HCT116 (cell line): ENCODE results near the gene BLTP3A.

ENCODE experiments used
- JUND ChIP-seq: IDR thresholded peaks from 2 replicates; pipeline ENCODE4 v1.6.1; 2012
- POLR2A ChIP-seq: IDR thresholded peaks from 2 replicates; pipeline ENCODE4 v1.7.0; 2011; ENCODE audit warnings: borderline replicate concordance; ENCODE audit not compliant: insufficient read depth, insufficient read length; ENCODE audit errors: extremely low read depth
- YY1 ChIP-seq: IDR thresholded peaks from 2 replicates; pipeline ENCODE4 v1.6.1; 2011; ENCODE audit warnings: low read length, low read depth, moderate library complexity, mild to moderate bottlenecking; ENCODE audit not compliant: insufficient replicate concordance; ENCODE audit errors: extremely low read depth
- TF ChIP-seq, protein P1 (sequence below), 3 experiments: fragments of 200-600 bp in 1 of 3; sonication (generic) in 1 of 3; IDR thresholded peaks in 2 of 3; conservative IDR thresholded peaks in 1 of 3; 2 replicates each; pipeline ENCODE4 v1.5.1; 2012 to 2017; ENCODE audit warnings: low read depth in 2 of 3, low read length in 2 of 3, antibody characterized with exemption in 1 of 3, borderline replicate concordance in 1 of 3, control low read depth in 1 of 3, mild to moderate bottlenecking in 1 of 3, mixed read lengths in 1 of 3, mixed run types in 1 of 3, moderate library complexity in 1 of 3; ENCODE audit not compliant: insufficient read depth in 1 of 3
- TF ChIP-seq, protein P2 (sequence below): IDR thresholded peaks from 2 replicates; pipeline ENCODE4 v1.6.1; 2012

DNA sequence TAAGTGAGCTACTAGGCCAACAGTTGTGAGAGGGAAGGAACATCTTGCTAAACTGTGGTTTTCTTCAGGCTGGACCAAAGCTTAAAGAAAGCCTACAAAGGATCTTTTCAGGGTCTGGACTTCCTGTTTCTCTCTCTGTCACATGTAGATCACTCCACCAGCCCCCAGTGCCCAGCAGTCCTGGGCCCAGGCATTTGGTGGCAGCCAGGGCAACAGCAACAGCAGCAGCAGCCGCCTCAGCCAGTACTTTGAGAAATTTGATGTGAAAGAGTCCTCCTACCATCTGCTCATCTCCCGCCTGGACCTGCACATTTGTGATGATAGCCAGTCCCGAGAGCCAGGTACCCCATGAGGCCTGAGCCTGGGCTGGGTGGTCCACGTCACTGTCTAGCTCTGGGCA lies 44.1 kb downstream of the BLTP3A start:
- TF ChIP-seq JUND (no peak), POLR2A (no peak), YY1 (no peak)
- TF ChIP-seq, protein P1, sequence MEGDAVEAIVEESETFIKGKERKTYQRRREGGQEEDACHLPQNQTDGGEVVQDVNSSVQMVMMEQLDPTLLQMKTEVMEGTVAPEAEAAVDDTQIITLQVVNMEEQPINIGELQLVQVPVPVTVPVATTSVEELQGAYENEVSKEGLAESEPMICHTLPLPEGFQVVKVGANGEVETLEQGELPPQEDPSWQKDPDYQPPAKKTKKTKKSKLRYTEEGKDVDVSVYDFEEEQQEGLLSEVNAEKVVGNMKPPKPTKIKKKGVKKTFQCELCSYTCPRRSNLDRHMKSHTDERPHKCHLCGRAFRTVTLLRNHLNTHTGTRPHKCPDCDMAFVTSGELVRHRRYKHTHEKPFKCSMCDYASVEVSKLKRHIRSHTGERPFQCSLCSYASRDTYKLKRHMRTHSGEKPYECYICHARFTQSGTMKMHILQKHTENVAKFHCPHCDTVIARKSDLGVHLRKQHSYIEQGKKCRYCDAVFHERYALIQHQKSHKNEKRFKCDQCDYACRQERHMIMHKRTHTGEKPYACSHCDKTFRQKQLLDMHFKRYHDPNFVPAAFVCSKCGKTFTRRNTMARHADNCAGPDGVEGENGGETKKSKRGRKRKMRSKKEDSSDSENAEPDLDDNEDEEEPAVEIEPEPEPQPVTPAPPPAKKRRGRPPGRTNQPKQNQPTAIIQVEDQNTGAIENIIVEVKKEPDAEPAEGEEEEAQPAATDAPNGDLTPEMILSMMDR (IDR thresholded peaks at IDR 0.05 in 2 of 3, conservative IDR thresholded peaks at IDR 0.05 in 1 of 3; ENCODE audit: borderline replicate concordance in 1 of 3, insufficient read depth in 1 of 3, low read depth in 2 of 3, low read length in 2 of 3) = no peak
- TF ChIP-seq, protein P2, sequence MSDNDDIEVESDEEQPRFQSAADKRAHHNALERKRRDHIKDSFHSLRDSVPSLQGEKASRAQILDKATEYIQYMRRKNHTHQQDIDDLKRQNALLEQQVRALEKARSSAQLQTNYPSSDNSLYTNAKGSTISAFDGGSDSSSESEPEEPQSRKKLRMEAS = no peak
